ENCODE data around the gene CD320. TPM values are rescaled to one million over a fixed set of nuclear protein-coding genes. Genes with fewer than 3 reads are reported as not detected.

The CD320 gene
- total and polyA plus RNA-seq, 4 donors: 19.1 to 55.6 (median 46.2) TPM

DNA sequence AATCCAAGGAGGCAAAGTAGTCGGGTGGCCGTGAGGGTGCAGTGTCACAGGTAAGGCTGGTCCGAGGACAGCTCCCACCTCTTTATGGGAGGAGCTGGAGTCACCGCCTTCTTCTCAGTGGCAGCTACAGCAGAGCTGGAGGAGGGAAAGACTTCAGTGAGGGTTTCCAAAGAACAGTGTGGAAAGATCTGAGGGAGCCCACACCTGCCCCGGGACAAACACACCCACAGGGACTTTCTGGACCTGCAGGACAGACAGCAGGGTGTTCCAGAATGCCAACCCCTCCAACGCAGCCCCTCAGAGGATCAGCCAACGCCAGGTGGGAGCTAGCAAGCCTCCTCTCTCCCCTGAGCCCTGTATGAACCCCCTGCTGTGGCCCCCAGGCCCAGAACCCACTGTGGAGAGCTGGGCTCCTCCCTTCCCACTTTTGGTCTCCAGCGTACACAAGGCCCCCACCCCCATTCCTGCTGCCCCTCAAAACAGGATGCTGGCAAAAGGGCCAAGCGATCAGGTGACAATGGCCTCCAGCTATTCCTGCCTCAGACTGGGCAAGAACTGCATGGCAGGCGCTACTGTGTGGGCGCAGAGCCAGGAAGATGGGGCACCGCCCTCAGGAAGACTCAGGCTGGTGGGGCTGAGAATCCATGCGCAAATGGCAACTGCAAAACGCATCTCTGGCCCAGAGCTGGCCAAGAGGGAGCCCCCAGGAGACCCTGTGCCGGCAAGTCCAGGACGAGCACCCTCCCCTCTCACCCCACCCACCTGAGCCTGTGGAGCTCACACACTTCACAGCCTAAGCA lies 3.5 kb upstream of the CD320 start:
- H3K4me3 ChIP-seq: no peak overlapping the region
- DNase-seq: peak in 1 of 3 donors; percentile 37
- no peak for TF ChIP-seq CTCF (IDR thresholded peaks at IDR 0.05; ENCODE audit: control extremely low read depth, extremely low read depth)
- H3K9ac ChIP-seq (ENCODE audit: insufficient read depth in 1 of 2, low read length in 2 of 2): no peak overlapping the region
- peaks cover 7 to 38% (median 24%) of the 10 kb centered on the region in 4 donors for H3K36me3 ChIP-seq (ENCODE audit: control insufficient read depth in 4 of 4, insufficient read depth in 4 of 4, low read length in 4 of 4)
- no peaks in the 10 kb centered on the region for H3K9me3 ChIP-seq (ENCODE audit: control insufficient read depth in 4 of 4, insufficient read depth in 3 of 4, low read length in 3 of 4)
- 65 to 77% methylated on average over 16 of the region's 16 CpGs for WGBS, 2 donors
- peaks cover 0 to 19% (median 5%) of the 10 kb centered on the region in 5 donors for H3K4me1 ChIP-seq (ENCODE audit: control insufficient read depth in 5 of 5, insufficient read depth in 5 of 5, low read length in 5 of 5)
- no peak for ATAC-seq (ENCODE audit: insufficient read depth, low FRiP score)
- H3K27ac ChIP-seq (ENCODE audit: low read depth in 1 of 2, low read length in 1 of 2): peak overlapping the region in 1 of 2 donors; percentile 64
- H3K27me3 ChIP-seq (ENCODE audit: control insufficient read depth in 3 of 3, insufficient read depth in 3 of 3, low read length in 2 of 3): no peaks in the 10 kb centered on the region

DNA sequence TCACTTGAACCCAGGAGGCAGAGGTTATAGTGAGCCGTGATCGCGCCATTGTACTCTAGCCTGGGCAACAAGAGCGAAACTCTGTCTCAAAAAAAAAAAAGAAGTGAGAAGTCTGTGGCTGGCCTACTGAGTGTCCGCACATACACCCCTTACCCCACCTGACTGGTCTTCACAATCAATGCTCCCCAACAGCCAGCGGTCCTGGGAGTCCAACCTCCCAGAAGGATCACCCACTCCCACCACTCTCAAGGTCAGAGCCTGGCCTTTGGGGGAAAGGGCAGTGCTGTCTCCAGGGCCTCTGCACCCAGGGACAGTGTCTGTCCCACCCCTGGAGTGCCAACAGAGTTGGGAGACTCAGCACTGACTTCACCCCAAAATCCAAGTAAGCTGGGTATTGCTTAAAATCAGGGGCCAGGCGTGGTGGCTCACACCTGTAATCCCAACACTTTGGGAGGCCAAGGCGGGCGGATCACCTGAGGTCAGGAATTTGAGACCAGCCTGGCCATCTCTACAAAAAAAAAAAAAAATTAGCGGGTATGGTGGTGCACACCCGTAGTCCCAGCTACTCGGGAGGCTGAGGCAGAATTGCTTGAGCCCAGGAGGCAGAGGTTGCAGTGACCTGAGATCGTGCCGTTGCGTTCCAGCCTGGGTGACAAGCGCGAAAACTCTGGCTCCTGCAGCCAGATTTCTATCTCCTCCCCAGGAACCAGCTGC lies 2.3 kb upstream of the CD320 start:
- Histone ChIP-seq H3K4me1 (ENCODE audit: control insufficient read depth in 5 of 5, insufficient read depth in 5 of 5, low read length in 5 of 5) (peaks cover 0 to 21% (median 5%) of the 10 kb centered on the region in 5 donors), H3K27ac (ENCODE audit: low read depth in 1 of 2, low read length in 1 of 2) (peak overlapping the region in 1 of 2 donors; percentile 34), H3K9me3 (ENCODE audit: control insufficient read depth in 4 of 4, insufficient read depth in 3 of 4, low read length in 3 of 4) (no peaks in the 10 kb centered on the region), H3K9ac (ENCODE audit: insufficient read depth in 1 of 2, low read length in 2 of 2) (no peak overlapping the region), H3K27me3 (ENCODE audit: control insufficient read depth in 3 of 3, insufficient read depth in 3 of 3, low read length in 2 of 3) (no peaks in the 10 kb centered on the region), H3K4me3 (no peak overlapping the region), H3K36me3 (ENCODE audit: control insufficient read depth in 4 of 4, insufficient read depth in 4 of 4, low read length in 4 of 4) (peaks cover 5 to 33% (median 20%) of the 10 kb centered on the region in 4 donors)
- no peak for DNase-seq
- no peak for TF ChIP-seq CTCF (IDR thresholded peaks at IDR 0.05; ENCODE audit: control extremely low read depth, extremely low read depth)
- no peak for ATAC-seq (ENCODE audit: insufficient read depth, low FRiP score)
- 93 to 97% methylated on average over 17 of the region's 17 CpGs for WGBS, 2 donors

DNA sequence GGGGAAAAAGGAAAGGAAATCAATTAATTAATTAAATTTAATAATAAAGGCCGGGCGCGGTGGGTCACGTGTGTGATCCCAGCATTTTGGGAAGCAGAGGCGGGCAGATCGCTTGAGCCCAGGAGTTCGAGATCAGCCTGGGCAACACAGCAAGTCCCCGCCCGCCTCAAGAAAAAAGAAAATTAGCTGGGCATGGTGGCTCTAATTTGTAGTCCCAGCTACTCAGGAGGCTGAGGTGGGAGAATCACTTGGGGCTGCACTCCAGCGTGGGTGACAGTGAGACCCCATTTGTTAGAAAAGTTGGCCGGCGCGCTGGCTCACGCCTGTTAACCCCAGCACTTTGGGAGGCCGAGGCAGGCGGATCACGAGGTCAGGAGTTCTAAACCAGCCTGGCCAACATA lies 733 bp upstream of the CD320 start:
- H3K4me1 ChIP-seq (ENCODE audit: control insufficient read depth in 5 of 5, insufficient read depth in 5 of 5, low read length in 5 of 5): peaks cover 0 to 19% (median 5%) of the 10 kb centered on the region in 5 donors
- no peak overlapping the region for H3K27ac ChIP-seq (ENCODE audit: low read depth in 1 of 2, low read length in 1 of 2)
- no peaks in the 10 kb centered on the region for H3K27me3 ChIP-seq (ENCODE audit: control insufficient read depth in 3 of 3, insufficient read depth in 3 of 3, low read length in 2 of 3)
- H3K36me3 ChIP-seq (ENCODE audit: control insufficient read depth in 4 of 4, insufficient read depth in 4 of 4, low read length in 4 of 4): peaks cover 0 to 19% (median 15%) of the 10 kb centered on the region in 4 donors
- DNase-seq (no peak), ATAC-seq (ENCODE audit: insufficient read depth, low FRiP score) (no peak)
- no peak for TF ChIP-seq CTCF (IDR thresholded peaks at IDR 0.05; ENCODE audit: control extremely low read depth, extremely low read depth)
- 68 to 84% methylated on average over 17 of the region's 17 CpGs for WGBS, 2 donors
- H3K9ac ChIP-seq (ENCODE audit: insufficient read depth in 1 of 2, low read length in 2 of 2): peak overlapping the region in 1 of 2 donors; percentile 32
- no peaks in the 10 kb centered on the region for H3K9me3 ChIP-seq (ENCODE audit: control insufficient read depth in 4 of 4, insufficient read depth in 3 of 4, low read length in 3 of 4)
- no peak overlapping the region for H3K4me3 ChIP-seq
